Naive thymus-derived CD4-positive, alpha-beta T cell (primary cell): Measurements from ENCODE around the gene ECM1. TPM values are rescaled to one million over a fixed set of nuclear protein-coding genes. Genes with fewer than 3 reads are reported as not detected.

Experiments used
- ATAC-seq: fragments of 150-1000 bp; cut with Tn5 transposase; 2 replicates; pipeline ENCODE4 v1.10.0; 2021; ENCODE audit warnings: mild to moderate bottlenecking, moderate library complexity
- CTCF ChIA-PET: fragments of 350-600 bp; sonication (Branson Sonifier 250); formaldehyde crosslinking; loops from one replicate; lab custom pipeline; 2021; ENCODE audit warnings: antibody characterized with exemption; lab: Charles Lee
- POLR2A ChIA-PET: fragments of 350-600 bp; sonication (Branson Sonifier 250); formaldehyde crosslinking; loops from one replicate; lab custom pipeline; 2021; ENCODE audit warnings: antibody characterized with exemption, inconsistent platforms; lab: Charles Lee
- DNase-seq, 9 donors: peaks; one replicate each; pipeline versions ENCODE4 v3.0.0 to v3.0.0-alpha.2; 2020 to 2022; ENCODE audit warnings: mixed read lengths in 1 of 9
- H3K27ac ChIP-seq: one replicate; pipeline ENCODE4 v1.7.0; 2013; ENCODE audit warnings: mild to moderate bottlenecking, low read depth, low read length, moderate library complexity
- H3K27me3 ChIP-seq, 2 donors: one replicate each; pipeline ENCODE4 v1.7.0; 2013; ENCODE audit warnings: low read length in 2 of 2, mild to moderate bottlenecking in 2 of 2, moderate library complexity in 2 of 2; ENCODE audit not compliant: control insufficient read depth in 2 of 2, insufficient read depth in 2 of 2
- H3K36me3 ChIP-seq, 3 experiments: 1 replicate in 2 of 3; 2 replicates in 1 of 3; pipeline ENCODE4 v1.7.0; 2013; ENCODE audit warnings: low read length in 3 of 3, mild to moderate bottlenecking in 3 of 3, moderate library complexity in 1 of 3; ENCODE audit not compliant: insufficient read depth in 3 of 3, control insufficient read depth in 2 of 3
- H3K4me1 ChIP-seq, 2 donors: one replicate each; pipeline ENCODE4 v1.7.0; 2013; ENCODE audit warnings: low read length in 2 of 2, mild to moderate bottlenecking in 2 of 2, moderate library complexity in 1 of 2; ENCODE audit not compliant: control insufficient read depth in 2 of 2, insufficient read depth in 2 of 2
- H3K4me3 ChIP-seq: 2 replicates; pipeline ENCODE4 v1.7.0; 2013; ENCODE audit warnings: mild to moderate bottlenecking, low read length
- H3K9me3 ChIP-seq, 3 experiments: 1 replicate in 2 of 3; 2 replicates in 1 of 3; pipeline ENCODE4 v1.7.0; 2013; ENCODE audit warnings: low read length in 3 of 3; ENCODE audit not compliant: control insufficient read depth in 2 of 3
- H3K27ac Mint-ChIP-seq, 9 donors: one replicate each; pipeline ENCODE4 v1.8.0; 2020 to 2022; ENCODE audit warnings: mixed read lengths in 9 of 9, mild to moderate bottlenecking in 8 of 9, moderate library complexity in 5 of 9, inconsistent platforms in 2 of 9
- H3K27me3 Mint-ChIP-seq, 5 donors: one replicate each; pipeline ENCODE4 v1.8.0; 2021 to 2022; ENCODE audit warnings: mixed read lengths in 5 of 5, mild to moderate bottlenecking in 1 of 5
- H3K36me3 Mint-ChIP-seq, 5 donors: one replicate each; pipeline ENCODE4 v1.8.0; 2020 to 2022; ENCODE audit warnings: mixed read lengths in 5 of 5, mild to moderate bottlenecking in 3 of 5, inconsistent platforms in 1 of 5
- H3K4me1 Mint-ChIP-seq, 7 donors: one replicate each; pipeline ENCODE4 v1.8.0; 2020 to 2022; ENCODE audit warnings: mixed read lengths in 7 of 7, mild to moderate bottlenecking in 3 of 7, inconsistent platforms in 1 of 7
- H3K4me3 Mint-ChIP-seq, 10 donors: one replicate each; pipeline ENCODE4 v1.8.0; 2020 to 2022; ENCODE audit warnings: mild to moderate bottlenecking in 10 of 10, mixed read lengths in 10 of 10, moderate library complexity in 6 of 10, inconsistent platforms in 2 of 10
- H3K9me3 Mint-ChIP-seq, 11 donors: one replicate each; pipeline ENCODE4 v1.8.0; 2020 to 2022; ENCODE audit warnings: mixed read lengths in 11 of 11, mild to moderate bottlenecking in 4 of 11, inconsistent platforms in 1 of 11, moderate library complexity in 1 of 11
- intact Hi-C, 2 donors: fragments of 100-400 bp; cut with micrococcal nuclease; formaldehyde crosslinking; loops; one replicate each; pipeline ENCODE4 v1.15.1; 2023
- polyA plus RNA-seq, 2 donors: library from polyadenylated mRNA; unstranded; fragments of 300-500 nt; fragmentation: Illumina TruSeq; gene quantifications; one replicate each; pipeline ENCODE4 v1.2.3, GENCODE V29; 2021
- total RNA-seq, 6 experiments: library from RNA in 5 of 6; stranded (reverse) in 5 of 6; gene quantifications; 1 replicate in 5 of 6; 2 replicates in 1 of 6; pipeline ENCODE4 v1.2.3 and lab custom pipeline; 2021 to 2026

ECM1 gene
- total and polyA plus RNA-seq, 7 experiments from 2014 or later: 0.29 to 2.4 (median 1.4) TPM; not detected in 2

GRCh38 chr1:150474869-150475268, 33.0 kb upstream of the ECM1 start:
- Histone ChIP-seq H3K27ac (no peak overlapping the region), H3K4me1 (no peaks in the 10 kb centered on the region), H3K36me3 (peaks cover 15 to 40% (median 20%) of the 10 kb centered on the region in 3 experiments), H3K27me3 (no peaks in the 10 kb centered on the region), H3K9me3 (no peaks in the 10 kb centered on the region), H3K4me3 (no peak overlapping the region)
- ChIA-PET POLR2A (interaction anchor here (0.6 to 1.0 kb wide), 2 partner anchors 12 to 205 kb away, joined by 3 read pairs; partner anchors contain the start of gene TARS2), CTCF (interaction anchor here (0.5 kb wide), 1 partner anchor 52 kb away, joined by 3 read pairs; no protein-coding TSS in a partner anchor)
- DNase-seq: no peak
- intact Hi-C loops: no loop called here
- peaks cover 9 to 22% (median 15%) of the 10 kb centered on the region in 5 donors for H3K36me3 Mint-ChIP-seq
- no peak overlapping the region for H3K4me3 Mint-ChIP-seq
- peaks cover 0 to 4% (median 0%) of the 10 kb centered on the region in 11 donors for H3K9me3 Mint-ChIP-seq
- H3K27ac Mint-ChIP-seq: peak overlapping the region in 1 of 9 donors; percentile 69
- ATAC-seq: no peak
- no peaks in the 10 kb centered on the region for H3K27me3 Mint-ChIP-seq
- peaks cover 2 to 19% (median 14%) of the 10 kb centered on the region in 7 donors for H3K4me1 Mint-ChIP-seq

GRCh38 chr1:150476754-150477153, 31.2 kb upstream of the ECM1 start:
- Histone ChIP-seq H3K4me1 (no peaks in the 10 kb centered on the region), H3K36me3 (peaks cover 4 to 22% (median 5%) of the 10 kb centered on the region in 3 experiments), H3K4me3 (no peak overlapping the region), H3K27me3 (no peaks in the 10 kb centered on the region), H3K27ac (peak overlapping the region; percentile 39), H3K9me3 (no peaks in the 10 kb centered on the region)
- peaks cover 2 to 21% (median 16%) of the 10 kb centered on the region in 7 donors for H3K4me1 Mint-ChIP-seq
- peaks cover 0 to 4% (median 0%) of the 10 kb centered on the region in 11 donors for H3K9me3 Mint-ChIP-seq
- no peaks in the 10 kb centered on the region for H3K27me3 Mint-ChIP-seq
- ATAC-seq (no peak), DNase-seq (no peak)
- POLR2A ChIA-PET: no interaction called here
- CTCF ChIA-PET: no interaction called here
- peaks cover 0 to 9% (median 2%) of the 10 kb centered on the region in 5 donors for H3K36me3 Mint-ChIP-seq
- no peak overlapping the region for H3K4me3 Mint-ChIP-seq
- intact Hi-C loops: no loop called here
- H3K27ac Mint-ChIP-seq: peak overlapping the region in 7 of 9 donors; percentile 2 to 86 (median 73)

DNA sequence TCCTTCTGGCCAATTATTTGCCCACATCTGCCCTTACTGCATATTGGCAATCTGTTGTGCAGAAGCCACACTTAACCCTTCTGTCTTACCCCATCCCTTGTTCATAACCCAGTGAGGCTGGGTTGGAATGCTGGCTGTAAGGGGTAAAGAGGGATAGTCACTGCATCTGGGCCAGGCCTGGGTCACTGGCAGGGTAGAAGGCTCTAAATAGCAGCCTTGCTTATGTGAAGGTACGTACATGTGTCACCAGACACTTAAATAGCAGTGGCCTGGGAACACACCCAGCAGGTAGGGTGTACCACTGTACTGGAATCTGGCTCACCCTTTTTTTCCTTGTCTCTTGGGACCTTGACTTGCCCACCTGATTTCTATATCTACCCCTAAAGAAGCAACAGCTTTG, 30.6 kb upstream of the ECM1 start:
- H3K4me1 Mint-ChIP-seq: peaks cover 2 to 21% (median 16%) of the 10 kb centered on the region in 7 donors
- Histone ChIP-seq H3K4me1 (no peaks in the 10 kb centered on the region), H3K9me3 (no peaks in the 10 kb centered on the region), H3K4me3 (no peak overlapping the region), H3K27ac (peak overlapping the region; percentile 39), H3K36me3 (peaks cover 0 to 16% (median under 1%) of the 10 kb centered on the region in 3 experiments), H3K27me3 (no peaks in the 10 kb centered on the region)
- peak overlapping the region in 8 of 9 donors; percentile 30 to 86 (median 77) for H3K27ac Mint-ChIP-seq
- H3K9me3 Mint-ChIP-seq: peaks cover 0 to 5% (median 0%) of the 10 kb centered on the region in 11 donors
- no peak overlapping the region for H3K4me3 Mint-ChIP-seq
- intact Hi-C loops: no loop called here
- H3K27me3 Mint-ChIP-seq: no peaks in the 10 kb centered on the region
- POLR2A ChIA-PET: no interaction called here
- CTCF ChIA-PET: no interaction called here
- ATAC-seq (no peak), DNase-seq (no peak)
- peaks cover 0 to 3% (median 0%) of the 10 kb centered on the region in 5 donors for H3K36me3 Mint-ChIP-seq

GRCh38 chr1:150477733-150478132, 30.2 kb upstream of the ECM1 start:
- peaks cover 0 to 5% (median 0%) of the 10 kb centered on the region in 11 donors for H3K9me3 Mint-ChIP-seq
- peak overlapping the region; percentile 39 for H3K27ac ChIP-seq
- no peak overlapping the region for H3K4me3 ChIP-seq
- CTCF ChIA-PET: no interaction called here
- no peak for DNase-seq
- H3K36me3 Mint-ChIP-seq: no peaks in the 10 kb centered on the region
- H3K4me1 ChIP-seq: no peaks in the 10 kb centered on the region
- peaks cover 0 to 12% (median 0%) of the 10 kb centered on the region in 3 experiments for H3K36me3 ChIP-seq
- POLR2A ChIA-PET: no interaction called here
- no peaks in the 10 kb centered on the region for H3K27me3 Mint-ChIP-seq
- no peak overlapping the region for H3K4me3 Mint-ChIP-seq
- H3K27me3 ChIP-seq: no peaks in the 10 kb centered on the region
- intact Hi-C loops: no loop called here
- H3K9me3 ChIP-seq: no peaks in the 10 kb centered on the region
- ATAC-seq: peak; percentile 14
- peaks cover 2 to 21% (median 16%) of the 10 kb centered on the region in 7 donors for H3K4me1 Mint-ChIP-seq
- H3K27ac Mint-ChIP-seq: peak overlapping the region in 8 of 9 donors; percentile 30 to 86 (median 77)

DNA sequence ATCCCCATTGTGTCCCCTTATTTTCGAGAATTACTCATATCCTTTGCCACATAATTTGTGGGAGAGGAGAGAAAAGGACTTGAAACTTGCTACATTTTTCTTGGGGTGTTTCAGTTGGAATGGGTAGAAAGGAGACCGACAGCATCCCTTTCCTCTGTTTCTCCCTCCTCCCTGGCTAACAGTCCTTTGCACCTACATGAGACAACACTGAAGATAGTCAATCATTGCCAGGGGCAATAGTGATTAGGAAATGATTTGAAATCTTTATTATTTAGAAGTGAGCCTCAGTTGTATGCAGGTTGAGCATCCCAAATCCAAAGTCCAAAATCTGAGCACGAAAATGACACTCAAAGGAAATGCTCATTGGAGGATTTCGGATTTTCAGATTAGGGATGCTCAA, 28.5 kb upstream of the ECM1 start:
- no peaks in the 10 kb centered on the region for H3K27me3 Mint-ChIP-seq
- no peak overlapping the region for H3K4me3 ChIP-seq
- peak overlapping the region in 3 of 9 donors; percentile 2 to 60 (median 38) for H3K27ac Mint-ChIP-seq
- H3K9me3 ChIP-seq: no peaks in the 10 kb centered on the region
- intact Hi-C loops: no loop called here
- no peaks in the 10 kb centered on the region for H3K36me3 Mint-ChIP-seq
- peaks cover 0 to 4% (median 0%) of the 10 kb centered on the region in 11 donors for H3K9me3 Mint-ChIP-seq
- no peaks in the 10 kb centered on the region for H3K27me3 ChIP-seq
- POLR2A ChIA-PET: no interaction called here
- DNase-seq: no peak
- CTCF ChIA-PET: interaction anchor here (0.6 kb wide), 1 partner anchor 1141 kb away, joined by 3 read pairs; no protein-coding TSS in a partner anchor
- no peak for ATAC-seq
- H3K4me1 Mint-ChIP-seq: peaks cover 0 to 21% (median 16%) of the 10 kb centered on the region in 7 donors
- no peak overlapping the region for H3K4me3 Mint-ChIP-seq
- peaks cover 0 to 4% (median 0%) of the 10 kb centered on the region in 3 experiments for H3K36me3 ChIP-seq
- no peaks in the 10 kb centered on the region for H3K4me1 ChIP-seq
- no peak overlapping the region for H3K27ac ChIP-seq

GRCh38 chr1:150479927-150480352, 28.0 kb upstream of the ECM1 start:
- H3K27me3 ChIP-seq: no peaks in the 10 kb centered on the region
- no peaks in the 10 kb centered on the region for H3K27me3 Mint-ChIP-seq
- ChIA-PET CTCF (interaction anchor here (0.6 kb wide), 1 partner anchor 62 kb away, joined by 3 read pairs; no protein-coding TSS in a partner anchor), POLR2A (interaction anchor here (0.5 to 0.7 kb wide), 2 partner anchors 118 to 1283 kb away, joined by 3 to 5 read pairs; partner anchors contain the start of gene MRPL9)
- peaks cover 0 to 4% (median 0%) of the 10 kb centered on the region in 11 donors for H3K9me3 Mint-ChIP-seq
- H3K36me3 ChIP-seq: no peaks in the 10 kb centered on the region
- H3K27ac Mint-ChIP-seq: peak overlapping the region in 4 of 9 donors; percentile 3 to 60 (median 24)
- no peaks in the 10 kb centered on the region for H3K36me3 Mint-ChIP-seq
- H3K4me1 Mint-ChIP-seq: peaks cover 0 to 19% (median 13%) of the 10 kb centered on the region in 7 donors
- H3K4me1 ChIP-seq: no peaks in the 10 kb centered on the region
- H3K4me3 ChIP-seq: no peak overlapping the region
- H3K4me3 Mint-ChIP-seq: no peak overlapping the region
- no peak overlapping the region for H3K27ac ChIP-seq
- ATAC-seq (no peak), DNase-seq (no peak)
- intact Hi-C loops: loop anchor here in 1 of 2 donors (10.0 kb wide), 1 partner anchor 495 kb away; the partner anchor contains the start of gene CERS2
- no peaks in the 10 kb centered on the region for H3K9me3 ChIP-seq
